Measurements from ENCODE around the gene FAM156B. TPM values are rescaled to one million over a fixed set of nuclear protein-coding genes. Genes with fewer than 3 reads are reported as not detected.
"Not testable (repeated sequence)": the region's sequence is repeated elsewhere in the genome, so short reads cannot be mapped to it uniquely, and the experiment has no call there.

The FAM156B gene
- total RNA-seq, 1 donor from 2014 or later, result 5.0 TPM

DNA sequence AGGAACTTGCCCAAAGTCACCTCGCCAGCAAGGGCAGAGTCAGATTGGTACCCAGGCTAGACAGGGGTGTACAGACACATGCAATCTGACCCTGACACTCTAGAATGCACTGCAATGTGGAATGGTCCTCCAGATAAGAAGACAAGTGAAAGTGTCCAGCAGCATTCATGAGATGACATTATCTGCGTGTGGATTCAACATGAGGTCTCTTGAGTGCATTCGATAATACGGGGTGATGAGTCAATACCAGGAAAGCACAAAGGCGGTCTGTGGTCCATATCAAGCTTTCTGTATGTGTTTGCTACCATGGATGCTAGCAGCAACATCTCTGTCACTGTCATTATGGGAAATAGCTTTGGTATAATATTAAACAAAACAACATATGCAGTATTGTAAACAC lies 22.5 kb upstream of the FAM156B start:
- intact Hi-C loops (cut with DNase I), result no loop called here
- Histone ChIP-seq H3K4me3 (no peak overlapping the region), H3K4me1 (no peaks in the 10 kb centered on the region), H3K27me3 (no peaks in the 10 kb centered on the region), H3K27ac (no peak overlapping the region), H3K9me3 (no peaks in the 10 kb centered on the region), H3K36me3 (no peaks in the 10 kb centered on the region)
- no peak for DNase-seq (ENCODE audit: low spot score in 2 of 2)
- TF ChIP-seq, protein P1, sequence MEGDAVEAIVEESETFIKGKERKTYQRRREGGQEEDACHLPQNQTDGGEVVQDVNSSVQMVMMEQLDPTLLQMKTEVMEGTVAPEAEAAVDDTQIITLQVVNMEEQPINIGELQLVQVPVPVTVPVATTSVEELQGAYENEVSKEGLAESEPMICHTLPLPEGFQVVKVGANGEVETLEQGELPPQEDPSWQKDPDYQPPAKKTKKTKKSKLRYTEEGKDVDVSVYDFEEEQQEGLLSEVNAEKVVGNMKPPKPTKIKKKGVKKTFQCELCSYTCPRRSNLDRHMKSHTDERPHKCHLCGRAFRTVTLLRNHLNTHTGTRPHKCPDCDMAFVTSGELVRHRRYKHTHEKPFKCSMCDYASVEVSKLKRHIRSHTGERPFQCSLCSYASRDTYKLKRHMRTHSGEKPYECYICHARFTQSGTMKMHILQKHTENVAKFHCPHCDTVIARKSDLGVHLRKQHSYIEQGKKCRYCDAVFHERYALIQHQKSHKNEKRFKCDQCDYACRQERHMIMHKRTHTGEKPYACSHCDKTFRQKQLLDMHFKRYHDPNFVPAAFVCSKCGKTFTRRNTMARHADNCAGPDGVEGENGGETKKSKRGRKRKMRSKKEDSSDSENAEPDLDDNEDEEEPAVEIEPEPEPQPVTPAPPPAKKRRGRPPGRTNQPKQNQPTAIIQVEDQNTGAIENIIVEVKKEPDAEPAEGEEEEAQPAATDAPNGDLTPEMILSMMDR (IDR thresholded peaks at IDR 0.05), result no peak

DNA sequence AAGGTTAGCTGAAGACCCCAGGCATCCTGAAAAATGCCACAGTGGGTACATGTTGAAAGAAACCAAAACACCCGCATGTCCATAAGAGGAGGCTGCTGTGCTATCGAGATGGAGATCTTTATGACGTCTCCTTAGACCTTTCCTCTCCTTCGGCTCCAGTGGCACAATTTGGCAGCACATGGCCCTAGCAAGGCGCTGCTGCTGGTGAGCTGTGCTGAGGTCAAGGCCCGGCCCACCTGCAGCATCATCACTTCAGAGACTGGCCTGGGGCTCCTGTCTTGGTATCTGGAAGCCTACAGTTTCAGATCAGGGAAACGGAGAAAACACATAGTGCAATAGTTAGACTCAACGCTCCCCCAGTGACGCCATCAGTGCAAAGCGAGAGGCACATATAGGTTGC lies 21.7 kb upstream of the FAM156B start:
- H3K27me3 ChIP-seq; H3K27ac ChIP-seq; H3K9me3 ChIP-seq; H3K4me1 ChIP-seq; H3K36me3 ChIP-seq; H3K4me3 ChIP-seq; intact Hi-C loops (cut with DNase I); DNase-seq (ENCODE audit: low spot score in 2 of 2): not testable (repeated sequence)

DNA sequence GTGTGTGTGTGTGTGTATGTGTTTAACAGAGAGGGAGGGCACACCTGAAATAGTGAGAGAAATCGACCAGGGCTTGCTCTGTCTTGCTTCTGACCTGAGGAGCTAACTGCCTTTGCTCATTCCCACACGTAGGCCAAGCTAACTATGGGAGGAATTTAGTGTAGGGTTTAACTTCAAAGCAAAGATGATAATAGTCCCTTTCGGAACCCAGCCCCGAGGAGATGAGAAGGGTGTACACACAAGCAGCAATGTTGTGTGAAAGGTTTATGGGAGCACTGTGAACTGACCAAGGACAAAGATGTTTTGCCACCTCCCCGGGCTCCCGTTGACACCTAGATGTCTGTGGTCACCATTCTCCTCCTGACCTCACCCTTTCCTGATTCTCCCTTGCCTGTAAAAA lies 20.7 kb upstream of the FAM156B start:
- H3K4me1 ChIP-seq; intact Hi-C loops (cut with DNase I); H3K27ac ChIP-seq; H3K36me3 ChIP-seq; DNase-seq (ENCODE audit: low spot score in 2 of 2); H3K27me3 ChIP-seq; H3K9me3 ChIP-seq; H3K4me3 ChIP-seq: not testable (repeated sequence)

DNA sequence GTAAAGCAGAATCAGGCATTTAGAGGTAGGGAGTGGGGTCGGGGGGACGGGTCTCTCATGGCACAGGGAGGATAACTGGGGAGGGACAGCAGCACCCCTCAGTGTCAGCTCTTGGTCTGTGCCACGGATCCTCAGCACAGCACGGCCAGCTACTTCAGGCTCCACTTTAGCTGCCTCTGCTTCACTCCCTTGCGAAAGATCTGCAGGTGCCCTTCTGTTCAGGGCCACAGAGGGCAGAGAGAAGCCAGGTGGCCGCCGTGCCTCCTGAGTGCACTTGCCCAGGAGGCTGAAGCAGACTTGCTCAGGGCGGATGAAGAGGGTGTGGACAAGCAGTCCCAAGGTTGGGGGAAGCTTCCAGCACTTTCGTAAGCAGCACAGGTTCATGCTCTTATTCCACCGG lies 9.7 kb upstream of the FAM156B start:
- not testable (repeated sequence) for DNase-seq (ENCODE audit: low spot score in 2 of 2); H3K27me3 ChIP-seq

DNA sequence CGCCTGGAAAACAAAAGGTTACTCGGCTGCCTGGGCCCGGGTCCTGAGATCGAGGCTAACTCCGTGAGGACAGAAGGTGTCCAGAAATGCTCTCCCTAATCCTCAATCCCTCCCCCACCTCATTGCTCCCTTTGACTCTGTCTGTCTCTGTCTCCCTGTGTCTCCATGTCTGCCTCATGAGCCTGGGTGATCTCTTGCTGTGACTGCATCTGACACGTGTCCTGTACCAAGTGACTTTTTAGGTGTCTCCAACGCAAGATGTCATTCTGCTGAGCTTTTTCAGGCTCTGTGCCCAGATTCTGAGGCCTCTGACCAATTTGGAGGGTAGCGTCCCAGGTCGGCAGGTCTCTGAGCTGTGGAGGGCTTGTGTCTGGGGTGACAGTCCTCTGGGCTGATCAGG lies 9.0 kb upstream of the FAM156B start:
- H3K27ac ChIP-seq, result not testable (repeated sequence)

More for the DNA sequence above, 9.7 kb upstream of the FAM156B start:
- H3K4me1 ChIP-seq; H3K27ac ChIP-seq; intact Hi-C loops (cut with DNase I); H3K4me3 ChIP-seq; H3K9me3 ChIP-seq; H3K36me3 ChIP-seq: not testable (repeated sequence)

DNA sequence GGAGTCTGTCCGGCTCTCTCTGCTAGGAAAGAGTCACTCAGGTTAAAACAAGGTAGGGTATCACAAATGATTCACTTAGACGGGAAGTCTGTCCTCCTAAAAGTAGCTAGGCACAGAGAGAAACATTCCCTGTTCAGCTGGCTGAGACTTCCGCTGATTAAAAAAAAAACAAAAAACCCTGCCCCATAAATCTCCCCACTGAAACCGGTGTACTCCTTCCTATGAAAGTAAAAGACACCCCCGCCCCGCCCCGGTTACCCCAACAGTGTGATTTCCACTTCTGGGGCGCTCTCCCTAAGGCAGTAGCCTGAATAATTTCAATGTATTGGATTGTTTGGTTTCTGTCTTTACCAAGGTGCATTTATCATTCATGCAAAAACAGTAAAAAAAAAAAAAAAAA lies 692 bp upstream of the FAM156B start:
- H3K4me1 ChIP-seq; H3K4me3 ChIP-seq; intact Hi-C loops (cut with DNase I); H3K27me3 ChIP-seq; H3K9me3 ChIP-seq; DNase-seq (ENCODE audit: low spot score in 2 of 2); H3K36me3 ChIP-seq; H3K27ac ChIP-seq: not testable (repeated sequence)

More for the DNA sequence above, 9.0 kb upstream of the FAM156B start:
- H3K36me3 ChIP-seq; H3K4me1 ChIP-seq; DNase-seq (ENCODE audit: low spot score in 2 of 2); H3K9me3 ChIP-seq; H3K27me3 ChIP-seq; H3K4me3 ChIP-seq; intact Hi-C loops (cut with DNase I): not testable (repeated sequence)

DNA sequence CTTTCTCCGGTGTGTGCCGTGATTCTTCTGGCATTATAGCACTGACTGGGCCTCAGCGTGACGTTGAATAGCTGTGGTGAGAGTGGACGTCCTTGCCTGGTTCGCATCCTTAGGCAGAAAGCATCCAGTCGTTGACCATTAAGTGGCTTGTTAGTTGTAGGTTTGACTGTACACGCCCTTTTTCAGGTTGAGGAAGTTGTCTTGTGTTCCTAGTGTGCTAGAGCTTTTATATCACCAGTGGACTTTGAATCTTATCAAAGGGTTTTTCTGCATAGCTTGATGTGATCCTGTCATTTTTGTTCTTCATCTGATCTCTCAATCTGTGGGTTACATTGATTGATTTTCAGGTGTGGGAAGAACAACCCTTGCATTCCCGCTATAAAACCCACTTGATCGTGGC lies 8.4 kb downstream of the FAM156B start:
- H3K4me3 ChIP-seq; intact Hi-C loops (cut with DNase I); H3K36me3 ChIP-seq; H3K27me3 ChIP-seq; H3K4me1 ChIP-seq; DNase-seq (ENCODE audit: low spot score in 2 of 2); H3K27ac ChIP-seq; H3K9me3 ChIP-seq: not testable (repeated sequence)

DNA sequence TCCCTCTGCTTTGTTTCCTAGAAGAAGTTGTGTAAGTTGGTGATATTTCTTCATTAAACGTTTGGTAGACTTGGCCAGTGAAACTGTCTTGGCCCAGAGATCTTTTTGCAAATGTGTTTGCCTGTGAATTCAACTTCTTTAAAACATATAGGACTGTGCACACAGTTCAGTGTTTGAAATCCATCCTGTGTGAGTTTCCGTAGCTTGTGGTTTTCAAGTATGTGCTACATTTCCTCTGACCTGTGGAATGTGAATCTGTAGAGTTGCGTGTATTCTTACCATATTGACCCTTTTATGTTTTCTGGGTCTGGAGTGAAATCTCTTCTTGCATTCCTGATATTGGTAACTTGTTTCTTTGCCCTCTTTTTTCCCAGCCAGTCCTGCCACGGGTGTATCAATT lies 8.9 kb downstream of the FAM156B start:
- H3K27me3 ChIP-seq; intact Hi-C loops (cut with DNase I); H3K27ac ChIP-seq; H3K9me3 ChIP-seq; H3K36me3 ChIP-seq; H3K4me1 ChIP-seq; DNase-seq (ENCODE audit: low spot score in 2 of 2); H3K4me3 ChIP-seq: not testable (repeated sequence)

DNA sequence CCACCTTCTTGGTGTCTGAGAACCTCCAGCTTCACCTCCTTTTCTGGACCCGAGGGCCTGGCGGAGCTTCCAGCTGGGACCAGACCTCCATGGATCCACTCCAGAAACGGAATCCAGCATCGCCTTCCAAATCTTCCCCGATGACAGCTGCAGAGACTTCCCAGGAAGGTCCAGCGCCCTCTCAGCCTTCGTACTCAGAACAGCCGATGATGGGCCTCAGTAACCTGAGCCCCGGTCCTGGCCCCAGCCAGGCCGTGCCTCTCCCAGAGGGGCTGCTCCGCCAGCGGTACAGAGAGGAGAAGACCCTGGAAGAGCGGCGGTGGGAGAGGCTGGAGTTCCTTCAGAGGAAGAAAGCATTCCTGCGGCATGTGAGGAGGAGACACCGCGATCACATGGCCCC lies 10.0 kb downstream of the FAM156B start:
- H3K4me1 ChIP-seq; H3K27ac ChIP-seq; H3K27me3 ChIP-seq; H3K36me3 ChIP-seq; H3K4me3 ChIP-seq; H3K9me3 ChIP-seq; DNase-seq (ENCODE audit: low spot score in 2 of 2); intact Hi-C loops (cut with DNase I): not testable (repeated sequence)

DNA sequence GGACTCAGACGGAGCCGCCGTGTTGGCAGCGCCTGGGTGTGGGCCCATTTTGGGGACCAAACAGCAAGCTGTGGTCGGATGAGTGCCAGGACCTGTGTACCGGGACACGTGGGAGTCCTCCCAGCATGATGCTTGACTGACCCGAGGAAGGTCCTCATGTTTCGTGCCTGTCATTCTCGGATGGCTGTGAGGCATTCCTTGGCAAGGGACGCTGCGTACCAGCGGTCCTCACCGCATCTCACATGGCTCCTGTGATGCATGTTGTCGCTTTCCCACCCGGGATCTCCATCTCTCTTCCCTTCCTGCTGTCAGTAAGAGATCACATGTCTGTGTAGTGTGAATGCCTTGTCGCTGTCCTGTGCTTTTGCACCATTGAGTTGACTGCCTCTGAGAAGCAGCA lies 10.8 kb downstream of the FAM156B start:
- H3K4me1 ChIP-seq; intact Hi-C loops (cut with DNase I); H3K27ac ChIP-seq; H3K27me3 ChIP-seq; H3K9me3 ChIP-seq; H3K4me3 ChIP-seq; H3K36me3 ChIP-seq; DNase-seq (ENCODE audit: low spot score in 2 of 2): not testable (repeated sequence)

DNA sequence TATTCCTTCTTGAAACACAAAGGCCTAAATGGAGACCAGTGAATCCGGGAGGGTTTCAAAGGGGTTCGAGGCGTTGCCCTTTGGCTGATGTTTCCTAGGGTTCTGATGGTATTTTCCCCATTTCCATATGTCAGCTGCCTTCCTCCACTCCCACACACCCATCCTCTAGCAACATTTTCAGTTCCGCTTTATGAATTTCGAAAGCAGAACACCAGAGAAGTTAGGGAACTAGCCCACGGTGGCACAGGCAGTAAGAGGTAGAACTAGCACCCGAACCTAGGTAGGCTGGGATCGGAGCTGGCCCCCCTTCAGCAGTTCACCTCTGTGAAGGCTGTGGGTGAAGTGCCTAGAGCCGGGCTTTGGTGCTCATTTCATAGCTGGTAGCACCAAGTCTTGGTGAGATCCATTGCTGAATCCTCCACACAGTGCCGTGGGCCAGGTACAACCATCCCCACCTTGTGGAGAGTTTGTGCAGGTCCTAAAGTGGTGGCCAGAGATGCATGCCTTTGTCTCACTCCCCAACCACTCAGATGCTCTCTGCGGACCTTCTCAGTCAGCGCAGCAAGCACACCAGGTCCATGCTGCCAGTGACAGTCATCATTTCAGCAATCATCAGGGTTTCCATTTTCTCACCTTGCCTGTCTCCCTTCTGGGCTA lies 12.3 kb downstream of the FAM156B start:
- intact Hi-C loops (cut with DNase I); H3K27ac ChIP-seq; DNase-seq (ENCODE audit: low spot score in 2 of 2); H3K4me3 ChIP-seq; H3K4me1 ChIP-seq; H3K9me3 ChIP-seq; H3K36me3 ChIP-seq; H3K27me3 ChIP-seq: not testable (repeated sequence)

DNA sequence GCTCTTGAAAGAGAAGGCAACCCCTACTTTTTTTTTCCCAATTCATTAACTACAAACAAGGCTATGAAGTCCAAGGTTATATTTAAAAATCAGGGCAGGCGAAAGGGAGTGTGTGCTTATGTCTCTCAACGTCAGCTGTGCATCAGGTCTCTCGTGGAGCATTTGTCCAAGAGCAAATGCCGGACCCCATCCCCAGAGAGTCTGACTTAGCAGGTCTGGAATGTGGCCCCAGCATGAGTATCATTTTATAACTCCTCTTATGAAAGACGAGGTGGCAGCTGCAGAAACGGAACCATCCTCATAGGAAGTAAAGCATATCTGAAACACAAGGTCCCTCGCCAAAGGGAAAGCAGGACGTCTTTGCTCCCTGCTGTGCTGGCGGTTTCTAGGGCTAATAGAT lies 16.6 kb downstream of the FAM156B start:
- DNase-seq (ENCODE audit: low spot score in 2 of 2); H3K36me3 ChIP-seq; H3K27ac ChIP-seq; H3K4me3 ChIP-seq; H3K27me3 ChIP-seq; H3K9me3 ChIP-seq; H3K4me1 ChIP-seq; intact Hi-C loops (cut with DNase I): not testable (repeated sequence)

DNA sequence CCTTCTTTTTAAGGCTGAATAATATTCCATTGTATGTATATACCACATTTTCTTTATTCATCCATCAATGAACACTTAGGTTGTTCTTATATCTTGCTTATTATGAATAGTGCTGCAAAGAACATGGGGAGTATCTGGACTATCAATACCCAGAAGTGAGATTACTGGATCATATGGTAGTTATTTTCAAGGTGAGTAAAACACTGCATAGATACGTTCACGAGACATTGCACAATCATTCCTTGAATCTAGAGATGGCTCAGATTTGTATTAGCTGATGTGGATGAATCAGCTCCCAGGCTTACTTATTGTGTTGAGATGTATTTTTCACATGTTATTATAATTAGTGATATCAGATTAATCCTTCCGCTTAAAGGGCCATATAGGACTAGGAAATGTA lies 17.6 kb downstream of the FAM156B start:
- H3K4me1 ChIP-seq; intact Hi-C loops (cut with DNase I); H3K36me3 ChIP-seq; H3K4me3 ChIP-seq; DNase-seq (ENCODE audit: low spot score in 2 of 2); H3K27ac ChIP-seq; H3K9me3 ChIP-seq; H3K27me3 ChIP-seq: not testable (repeated sequence)
